PC-9 (cell line): ENCODE results near the gene NPL. TPM values are rescaled to one million over a fixed set of nuclear protein-coding genes. Genes with fewer than 3 reads are reported as not detected.

Experiments
- BruUV-seq: library from RNA; stranded (reverse); fragments of 400-500 nt; replicated peaks from 2 replicates; lab custom pipeline; 2021; lab: Mats Ljungman, UMichigan
- CTCF ChIA-PET: fragments of 300-600 bp; sonication (Branson Sonifier 250); formaldehyde crosslinking; loops from one replicate; lab custom pipeline; 2022; ENCODE audit warnings: antibody characterized with exemption; lab: Charles Lee
- POLR2A ChIA-PET: fragments of 300-600 bp; sonication (Branson Sonifier 250); formaldehyde crosslinking; loops from one replicate; lab custom pipeline; 2022; ENCODE audit warnings: antibody characterized with exemption; ENCODE audit not compliant: unreplicated experiment; lab: Charles Lee
- DNase-seq, 2 experiments: peaks; one replicate each; pipeline versions ENCODE4 v3.0.0 to v3.0.0-alpha.2; 2015 to 2022; ENCODE audit warnings: mixed read lengths in 1 of 2
- H2AFZ ChIP-seq: fragments of 200-600 bp; sonication (generic); 2 replicates; pipeline ENCODE4 v1.8.1; 2017; ENCODE audit warnings: antibody characterized with exemption
- H3F3A ChIP-seq: fragments of 200-600 bp; sonication (generic); 2 replicates; pipeline ENCODE4 v1.8.1; 2017; ENCODE audit warnings: antibody characterized with exemption, mild to moderate bottlenecking, low read depth; ENCODE audit not compliant: insufficient read depth
- H3K27ac ChIP-seq: fragments of 200-600 bp; sonication (generic); 2 replicates; pipeline ENCODE4 v1.6.1; 2016; ENCODE audit warnings: mixed run types
- H3K27me3 ChIP-seq: fragments of 200-600 bp; sonication (generic); 2 replicates; pipeline ENCODE4 v1.6.1; 2016; ENCODE audit warnings: low read depth, mixed run types; ENCODE audit not compliant: insufficient read depth
- H3K36me3 ChIP-seq: fragments of 200-600 bp; sonication (generic); 2 replicates; pipeline ENCODE4 v1.6.1; 2016; ENCODE audit warnings: low read depth, mixed run types
- H3K4me1 ChIP-seq: fragments of 200-600 bp; sonication (generic); replicated peaks from 2 replicates; pipeline ENCODE4 v1.6.1; 2016; ENCODE audit warnings: mixed run types; ENCODE audit not compliant: insufficient read depth
- H3K4me2 ChIP-seq: fragments of 200-600 bp; sonication (generic); 2 replicates; pipeline ENCODE4 v1.6.1; 2017; ENCODE audit warnings: mixed run types
- H3K4me3 ChIP-seq: fragments of 200-600 bp; sonication (generic); 2 replicates; pipeline ENCODE4 v1.6.1; 2016; ENCODE audit warnings: mixed run types
- H3K79me2 ChIP-seq: fragments of 200-600 bp; sonication (generic); 2 replicates; pipeline ENCODE4 v1.6.1; 2017; ENCODE audit warnings: low read depth, mixed run types
- H3K9me2 ChIP-seq: fragments of 200-600 bp; sonication (generic); 2 replicates; pipeline ENCODE4 v1.8.1; 2017; ENCODE audit warnings: mild to moderate bottlenecking; ENCODE audit not compliant: insufficient read depth
- H3K9me3 ChIP-seq: fragments of 200-600 bp; sonication (generic); 2 replicates; pipeline ENCODE4 v1.8.1; 2016; ENCODE audit warnings: low read depth; ENCODE audit not compliant: insufficient read depth
- H4K20me1 ChIP-seq: fragments of 200-600 bp; sonication (generic); 2 replicates; pipeline ENCODE4 v1.8.1; 2017; ENCODE audit not compliant: insufficient read depth
- CTCF ChIP-seq: fragments of 200-600 bp; sonication (generic); conservative IDR thresholded peaks from 2 replicates; pipeline ENCODE4 v1.6.1; 2017; ENCODE audit warnings: mixed run types, antibody characterized with exemption, mild to moderate bottlenecking, moderate library complexity
- EZH2 ChIP-seq: fragments of 200-600 bp; sonication (generic); IDR thresholded peaks from 2 replicates; pipeline ENCODE4 v1.8.0; 2017; ENCODE audit warnings: antibody characterized with exemption, low read depth
- intact Hi-C: fragments of 100-400 bp; cut with micrococcal nuclease; formaldehyde crosslinking; loops from one replicate; pipeline ENCODE4 v1.10.0; 2022; ENCODE audit not compliant: unreplicated experiment
- total RNA-seq: library from RNA; stranded (reverse); gene quantifications from 2 replicates; pipeline ENCODE4 v1.2.3, GENCODE V29; 2021

The NPL gene
- total RNA-seq, 1 experiment from 2014 or later = 2.3 TPM

DNA sequence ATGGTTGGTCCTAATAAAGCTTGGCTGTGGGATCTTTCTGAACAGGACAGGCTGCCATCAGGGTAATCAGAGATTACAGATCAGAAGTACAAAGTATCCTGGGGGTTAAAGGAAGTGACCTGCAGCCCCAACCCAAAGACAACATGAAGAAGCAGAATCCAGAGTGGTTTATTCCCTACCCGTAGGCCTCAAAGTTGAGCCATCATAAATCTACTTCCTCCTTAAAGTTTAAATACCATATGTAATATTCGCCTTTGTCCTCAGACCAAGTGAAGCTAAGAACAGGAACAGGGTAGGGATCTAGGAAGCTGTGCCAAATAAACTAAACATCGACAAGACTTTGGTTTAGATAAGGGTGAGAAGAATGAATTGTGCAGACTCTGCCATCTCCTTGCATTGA, 33.6 kb downstream of the NPL start:
- Histone ChIP-seq H3F3A (no peaks in the 10 kb centered on the region), H3K9me2 (peaks cover under 1% of the 10 kb centered on the region; the same call in 1 of the 2 replicates), H3K4me2 (no peak overlapping the region), H3K79me2 (no peaks in the 10 kb centered on the region), H3K36me3 (no peaks in the 10 kb centered on the region), H3K27ac (no peak overlapping the region), H3K9me3 (no peaks in the 10 kb centered on the region), H3K27me3 (no peaks in the 10 kb centered on the region), H3K4me1 (no peaks in the 10 kb centered on the region), H4K20me1 (no peaks in the 10 kb centered on the region), H2AFZ (no peak overlapping the region), H3K4me3 (no peak overlapping the region)
- intact Hi-C loops = no loop called here
- CTCF ChIA-PET = no interaction called here
- POLR2A ChIA-PET = no interaction called here
- BruUV-seq = no TSS peak
- no peak for DNase-seq
- TF ChIP-seq CTCF (no peak), EZH2 (no peak)

DNA sequence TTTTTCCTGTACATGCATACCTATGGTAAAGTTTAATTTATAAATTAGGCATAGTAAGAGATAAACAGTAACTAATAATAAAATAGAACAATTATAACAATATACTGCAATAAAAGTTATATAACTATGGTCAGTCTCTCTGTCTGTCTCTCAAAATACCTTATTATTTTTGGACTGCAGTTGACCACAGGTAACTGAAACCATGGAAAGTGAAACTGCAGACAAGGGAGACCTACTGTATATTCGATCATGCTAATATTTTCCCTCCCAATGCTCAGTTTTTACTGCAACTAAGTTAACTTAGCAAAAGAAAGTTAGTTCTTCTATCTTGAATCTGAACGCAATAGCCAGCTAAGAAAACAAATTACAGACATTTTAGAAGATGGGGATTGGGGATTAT, 37.3 kb downstream of the NPL start:
- ChIA-PET POLR2A (no interaction called here), CTCF (interaction anchor here (0.7 kb wide), 1 partner anchor 434 kb away, joined by 4 read pairs; no protein-coding TSS in a partner anchor)
- H3F3A ChIP-seq = no peaks in the 10 kb centered on the region
- H3K9me2 ChIP-seq = no peaks in the 10 kb centered on the region
- intact Hi-C loops = no loop called here
- no peak overlapping the region for H3K27ac ChIP-seq
- no peaks in the 10 kb centered on the region for H3K4me1 ChIP-seq
- H2AFZ ChIP-seq = no peak overlapping the region
- no peaks in the 10 kb centered on the region for H3K27me3 ChIP-seq
- BruUV-seq = no TSS peak
- H3K9me3 ChIP-seq = no peaks in the 10 kb centered on the region
- H3K79me2 ChIP-seq = no peaks in the 10 kb centered on the region
- H3K36me3 ChIP-seq = no peaks in the 10 kb centered on the region
- H4K20me1 ChIP-seq = no peaks in the 10 kb centered on the region
- no peak overlapping the region for H3K4me2 ChIP-seq
- H3K4me3 ChIP-seq = no peak overlapping the region
- no peak for DNase-seq
- no peak for TF ChIP-seq EZH2
- TF ChIP-seq CTCF = no peak

DNA sequence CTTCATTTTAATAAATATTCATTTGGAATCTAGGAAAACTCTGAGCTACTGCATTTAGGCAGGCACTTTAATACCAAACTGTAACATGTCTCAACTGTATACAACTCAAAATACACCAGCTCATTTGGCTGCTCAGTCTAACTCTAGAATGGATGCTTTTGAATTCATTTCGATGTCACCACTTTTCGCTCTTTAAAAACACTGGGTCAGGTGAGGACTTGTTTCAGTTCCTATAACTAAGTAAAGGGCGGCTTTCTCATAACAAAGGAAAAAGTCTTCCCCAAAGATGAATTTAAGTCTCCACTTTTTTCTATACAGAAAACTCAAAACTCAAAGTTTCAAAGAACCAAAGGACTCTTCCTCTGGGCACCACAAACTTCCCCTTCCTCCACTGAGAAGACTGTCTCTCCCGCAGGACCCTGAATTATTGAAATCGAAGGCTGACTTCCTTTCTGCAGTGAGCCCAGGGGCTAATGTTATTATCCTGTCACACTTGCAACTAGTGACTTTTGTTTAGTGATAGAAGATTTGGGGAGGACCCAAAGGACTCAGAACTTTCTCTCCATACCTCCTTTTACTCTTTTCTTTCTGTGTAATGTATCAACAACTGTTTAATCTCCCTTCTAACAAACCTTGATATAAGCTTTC, 39.8 kb downstream of the NPL start:
- no peak overlapping the region for H2AFZ ChIP-seq
- no peaks in the 10 kb centered on the region for H3K27me3 ChIP-seq
- H3K79me2 ChIP-seq = no peaks in the 10 kb centered on the region
- intact Hi-C loops = no loop called here
- no TSS peak for BruUV-seq
- H3K4me1 ChIP-seq = no peaks in the 10 kb centered on the region
- H3K4me3 ChIP-seq = no peak overlapping the region
- no peaks in the 10 kb centered on the region for H3K36me3 ChIP-seq
- no peak overlapping the region for H3K4me2 ChIP-seq
- H4K20me1 ChIP-seq = no peaks in the 10 kb centered on the region
- H3K27ac ChIP-seq = no peak overlapping the region
- ChIA-PET POLR2A (no interaction called here), CTCF (no interaction called here)
- H3K9me3 ChIP-seq = no peaks in the 10 kb centered on the region
- no peaks in the 10 kb centered on the region for H3K9me2 ChIP-seq
- no peak for TF ChIP-seq CTCF
- no peaks in the 10 kb centered on the region for H3F3A ChIP-seq
- DNase-seq = no peak
